IMR-90 (cell line): ENCODE measurements around the gene MAP3K15. TPM values are rescaled to one million over a fixed set of nuclear protein-coding genes. Genes with fewer than 3 reads are reported as not detected.

Experiments
- ATAC-seq: fragments of 200-7000 bp; cut with Tn5 transposase; 2 replicates; pipeline ENCODE4 v1.9.1; 2020; ENCODE audit warnings: low read depth, mild to moderate bottlenecking, moderate library complexity
- BruUV-seq: library from RNA; stranded (reverse); fragments of 400-500 nt; replicated peaks from 2 replicates; lab custom pipeline; 2021; lab: Mats Ljungman, UMichigan
- CTCF ChIA-PET: fragments of 300-600 bp; formaldehyde crosslinking; extraction: SDS; loops from one replicate; lab custom pipeline; 2021; ENCODE audit warnings: antibody characterized with exemption; lab: Yijun Ruan, JAX
- POLR2A ChIA-PET: fragments of 300-600 bp; sonication (Branson Sonifier 250); formaldehyde crosslinking; loops from one replicate; lab custom pipeline; 2022; ENCODE audit warnings: antibody characterized with exemption; ENCODE audit not compliant: unreplicated experiment; lab: Charles Lee
- DNase-seq: peaks from one replicate; pipeline ENCODE4 v3.0.0; 2013
- H2AFZ ChIP-seq: replicated peaks from 2 replicates; pipeline ENCODE3; 2013; ENCODE audit warnings: low read length, mild to moderate bottlenecking; ENCODE audit not compliant: poor library complexity
- H2AK5ac ChIP-seq: 2 replicates; pipeline ENCODE4 v1.6.1; 2013; ENCODE audit warnings: low read depth, low read length, inconsistent platforms
- H2AK9ac ChIP-seq: replicated peaks from 2 replicates; pipeline ENCODE3; 2013; ENCODE audit warnings: mild to moderate bottlenecking, low read depth, low read length, moderate library complexity; ENCODE audit not compliant: poor library complexity
- H2BK120ac ChIP-seq: 2 replicates; pipeline ENCODE4 v1.6.1; 2013; ENCODE audit warnings: low read depth, low read length, inconsistent platforms
- H2BK15ac ChIP-seq: 3 replicates; pipeline ENCODE4 v1.6.1; 2013; ENCODE audit warnings: low read depth, low read length, inconsistent platforms
- H2BK20ac ChIP-seq: 2 replicates; pipeline ENCODE4 v1.6.1; 2013; ENCODE audit warnings: low read depth, mild to moderate bottlenecking, inconsistent platforms, low read length, moderate library complexity
- H2BK5ac ChIP-seq: 2 replicates; pipeline ENCODE4 v1.6.1; 2013; ENCODE audit warnings: mild to moderate bottlenecking, low read depth, low read length, inconsistent platforms; ENCODE audit not compliant: poor library complexity, severe bottlenecking
- H3K14ac ChIP-seq: replicated peaks from 2 replicates; pipeline ENCODE4 v1.6.1; 2013; ENCODE audit warnings: low read depth, low read length, inconsistent platforms
- H3K18ac ChIP-seq: 2 replicates; pipeline ENCODE4 v1.6.1; 2013; ENCODE audit warnings: low read depth, low read length, control low read depth
- H3K23ac ChIP-seq: 2 replicates; pipeline ENCODE4 v1.6.1; 2013; ENCODE audit warnings: low read depth, low read length, inconsistent platforms
- H3K27ac ChIP-seq: 2 replicates; pipeline ENCODE4 v1.5.1; 2013; ENCODE audit warnings: mild to moderate bottlenecking, control low read depth, low read length; ENCODE audit not compliant: insufficient read depth
- H3K27me3 ChIP-seq: 2 replicates; pipeline ENCODE4 v1.6.1; 2013; ENCODE audit warnings: low read length; ENCODE audit not compliant: control insufficient read depth, insufficient read depth
- H3K36me3 ChIP-seq: 2 replicates; pipeline ENCODE4 v1.6.1; 2013; ENCODE audit warnings: low read length, mixed read lengths; ENCODE audit not compliant: control insufficient read depth, insufficient read depth
- H3K4ac ChIP-seq: 2 replicates; pipeline ENCODE4 v1.6.1; 2013; ENCODE audit warnings: low read depth, low read length, inconsistent platforms
- H3K4me1 ChIP-seq: 2 replicates; pipeline ENCODE4 v1.6.1; 2013; ENCODE audit warnings: low read length, mixed read lengths; ENCODE audit not compliant: control insufficient read depth, insufficient read depth
- H3K4me2 ChIP-seq: 2 replicates; pipeline ENCODE4 v1.6.1; 2013; ENCODE audit warnings: low read depth, mild to moderate bottlenecking, control low read depth, low read length, moderate library complexity
- H3K4me3 ChIP-seq: 2 replicates; pipeline ENCODE4 v1.5.1; 2013; ENCODE audit warnings: low read depth, mild to moderate bottlenecking, control low read depth, low read length, moderate library complexity; ENCODE audit not compliant: insufficient read depth
- H3K56ac ChIP-seq: 2 replicates; pipeline ENCODE4 v1.6.1; 2013; ENCODE audit warnings: low read length, inconsistent platforms; ENCODE audit not compliant: insufficient read depth; ENCODE audit errors: extremely low read depth
- H3K79me1 ChIP-seq, 2 experiments: 2 replicates each; pipeline ENCODE4 v1.6.1; 2013; ENCODE audit warnings: low read length in 2 of 2, inconsistent platforms in 1 of 2, low read depth in 1 of 2
- H3K9ac ChIP-seq: 2 replicates; pipeline ENCODE4 v1.6.1; 2013; ENCODE audit warnings: low read depth, low read length, control low read depth
- H3K9me1 ChIP-seq: 2 replicates; pipeline ENCODE4 v1.6.1; 2013; ENCODE audit warnings: low read length, inconsistent platforms; ENCODE audit not compliant: insufficient read depth
- H3K9me3 ChIP-seq: 2 replicates; pipeline ENCODE4 v1.6.1; 2013; ENCODE audit warnings: low read length; ENCODE audit not compliant: control insufficient read depth, insufficient read depth
- H4K20me1 ChIP-seq: 2 replicates; pipeline ENCODE4 v1.6.1; 2013; ENCODE audit warnings: low read length, inconsistent platforms; ENCODE audit not compliant: insufficient read depth
- H4K5ac ChIP-seq: 2 replicates; pipeline ENCODE4 v1.6.1; 2013; ENCODE audit warnings: mild to moderate bottlenecking, low read depth, low read length, control low read depth
- H4K8ac ChIP-seq, 2 experiments: 2 replicates each; pipeline ENCODE4 v1.6.1; 2013; ENCODE audit warnings: low read depth in 2 of 2, low read length in 2 of 2, control low read depth in 1 of 2, inconsistent platforms in 1 of 2
- H4K91ac ChIP-seq: 2 replicates; pipeline ENCODE4 v1.6.1; 2013; ENCODE audit warnings: low read depth, low read length, inconsistent platforms; ENCODE audit not compliant: insufficient read depth
- BHLHE40 ChIP-seq: fragments of 150-350 bp; IDR thresholded peaks from 2 replicates; pipeline ENCODE4 v1.6.1; 2016; ENCODE audit warnings: mild to moderate bottlenecking, low read depth, low read length
- CEBPB ChIP-seq: IDR thresholded peaks from 2 replicates; pipeline ENCODE4 v1.6.1; 2012; ENCODE audit warnings: low read depth, low read length, improper control_type of control experiment
- CHD1 ChIP-seq: IDR thresholded peaks from 2 replicates; pipeline ENCODE4 v1.6.1; 2012; ENCODE audit warnings: low read depth, low read length, improper control_type of control experiment
- FOS ChIP-seq: fragments of 150-350 bp; IDR thresholded peaks from 2 replicates; pipeline ENCODE4 v1.6.1; 2016; ENCODE audit warnings: low read depth, low read length
- MAFK ChIP-seq: IDR thresholded peaks from 2 replicates; pipeline ENCODE4 v1.6.1; 2012; ENCODE audit warnings: low read depth, low read length, improper control_type of control experiment
- MAZ ChIP-seq: IDR thresholded peaks from 2 replicates; pipeline ENCODE4 v1.6.1; 2012; ENCODE audit warnings: low read depth, mild to moderate bottlenecking, low read length, improper control_type of control experiment, moderate library complexity, borderline replicate concordance
- MXI1 ChIP-seq: IDR thresholded peaks from 2 replicates; pipeline ENCODE4 v1.6.1; 2012; ENCODE audit warnings: low read depth, mild to moderate bottlenecking, low read length, moderate library complexity, borderline replicate concordance
- NFE2L2 ChIP-seq: fragments of 150-350 bp; IDR thresholded peaks from 2 replicates; pipeline ENCODE4 v1.6.1; 2016; ENCODE audit warnings: low read depth, mild to moderate bottlenecking, low read length
- POLR2A ChIP-seq: IDR thresholded peaks from 2 replicates; pipeline ENCODE4 v1.6.1; 2012; ENCODE audit warnings: mild to moderate bottlenecking, low read depth, low read length
- RAD21 ChIP-seq: IDR thresholded peaks from 2 replicates; pipeline ENCODE4 v1.6.1; 2012; ENCODE audit warnings: low read length, improper control_type of control experiment
- RCOR1 ChIP-seq: IDR thresholded peaks from 2 replicates; pipeline ENCODE4 v1.6.1; 2012; ENCODE audit warnings: mild to moderate bottlenecking, low read length, improper control_type of control experiment; ENCODE audit not compliant: insufficient replicate concordance
- RFX5 ChIP-seq: IDR thresholded peaks from 2 replicates; pipeline ENCODE4 v1.8.0; 2012; ENCODE audit warnings: low read depth, mild to moderate bottlenecking, low read length, moderate library complexity
- SMC3 ChIP-seq: fragments of 150-350 bp; IDR thresholded peaks from 2 replicates; pipeline ENCODE4 v1.6.1; 2016; ENCODE audit warnings: low read depth, mild to moderate bottlenecking, antibody characterized with exemption, low read length, moderate library complexity
- WGBS, 2 experiments: methylation state at CpG; one replicate each; pipeline versions ENCODE4 v1.1.5 to v1.1.7; 2013; ENCODE audit warnings: missing lambda C conversion rate in 2 of 2; ENCODE audit not compliant: insufficient read length in 1 of 2; ENCODE audit errors: extremely low coverage in 2 of 2; 5-methylcytosine and 5-hydroxymethylcytosine counted together
- dilution Hi-C: fragments of 300-500 bp; cut with HindIII; formaldehyde crosslinking; loops from one replicate; pipeline ENCODE4 v1.14.3; 2018; ENCODE audit warnings: low sequenced_read_pairs; ENCODE audit not compliant: unreplicated experiment
- in situ Hi-C: fragments of 300-500 bp; cut with MboI; formaldehyde crosslinking; loops from 3 replicates; pipeline ENCODE4 v1.14.3; 2019; ENCODE audit warnings: low sequenced_read_pairs, inconsistent platforms, mixed read lengths
- intact Hi-C: fragments of 100-400 bp; cut with micrococcal nuclease; formaldehyde crosslinking; loops from 2 replicates; pipeline ENCODE4 v1.10.0; 2022
- polyA plus RNA-seq, 3 experiments: library from polyadenylated mRNA; depleted of rRNA; stranded (reverse); fragments of >200 nt; gene quantifications; 2 replicates each; pipeline ENCODE4 v1.2.3, GENCODE V29; 2012; ENCODE audit warnings: low replicate concordance in 1 of 3
- total RNA-seq: library from RNA; depleted of rRNA; stranded (reverse); fragments of >200 nt; gene quantifications from 2 replicates; pipeline ENCODE4 v1.2.3, GENCODE V29; 2012
- TF ChIP-seq, protein P1 (sequence below): fragments of 150-350 bp; IDR thresholded peaks from 2 replicates; pipeline ENCODE4 v1.6.1; 2017; ENCODE audit warnings: mild to moderate bottlenecking, antibody characterized with exemption, low read length, low read depth
- TF ChIP-seq, protein P2 (sequence below): fragments of 150-350 bp; IDR thresholded peaks from 2 replicates; pipeline ENCODE4 v1.6.1; 2016; ENCODE audit warnings: low read depth, mild to moderate bottlenecking, low read length, moderate library complexity, borderline replicate concordance
- TF ChIP-seq, protein P3 (sequence below): conservative IDR thresholded peaks from 2 replicates; pipeline ENCODE4 v1.5.1; 2012; ENCODE audit warnings: mild to moderate bottlenecking, low read depth, low read length, improper control_type of control experiment

MAP3K15 gene
- total and polyA plus RNA-seq, 2 of the 4 experiments (the other 2 are of a cell fraction), result under 0.01 to 0.10 TPM

DNA sequence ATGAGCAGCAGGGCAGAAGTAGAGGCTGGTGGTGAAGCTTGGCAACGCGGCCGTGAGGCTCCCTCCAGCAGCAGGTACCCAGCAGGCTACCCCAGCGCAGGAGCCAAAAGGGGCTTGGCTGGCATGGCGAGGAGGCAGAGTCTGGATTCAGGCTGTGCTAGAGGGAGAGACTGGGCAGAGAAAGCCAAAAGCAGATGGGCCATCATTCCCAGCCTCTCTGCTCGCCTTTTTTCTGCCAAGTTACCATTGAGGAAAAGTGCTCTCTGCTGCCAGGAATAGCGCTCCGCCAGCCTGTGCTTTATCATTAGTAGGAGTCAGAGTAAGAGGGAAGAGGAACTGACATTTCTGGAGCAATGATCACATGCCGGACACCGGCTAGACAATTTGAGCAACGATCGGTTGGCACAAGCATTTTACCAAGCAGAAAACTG is 28.7 kb upstream of the MAP3K15 start:
- no peak overlapping the region for H2BK120ac ChIP-seq
- no peak overlapping the region for H2BK20ac ChIP-seq
- H3K9me3 ChIP-seq, result no peaks in the 10 kb centered on the region
- intact Hi-C loops (loop anchor here (1.0 to 10.0 kb wide), 4 partner anchors 344 to 581 kb away; partner anchors contain the start of gene BCLAF3), in situ Hi-C loops (loop anchor here (10.0 to 25.0 kb wide), 2 partner anchors 351 to 1157 kb away; no protein-coding TSS in a partner anchor), dilution Hi-C loops (no loop called here)
- no peak overlapping the region for H4K5ac ChIP-seq
- H2AFZ ChIP-seq, result no peak overlapping the region
- ChIA-PET POLR2A (no interaction called here), CTCF (no interaction called here)
- H2BK15ac ChIP-seq, result no peak overlapping the region
- H3K36me3 ChIP-seq, result no peaks in the 10 kb centered on the region; the same call in 1 of the 2 replicates
- no peak overlapping the region for H3K4ac ChIP-seq
- no TSS peak for BruUV-seq
- no peak for DNase-seq
- H3K18ac ChIP-seq, result no peak overlapping the region
- TF ChIP-seq MAFK, result no peak
- no peak for TF ChIP-seq RCOR1
- TF ChIP-seq FOS, result no peak
- no peak for TF ChIP-seq MAZ
- TF ChIP-seq, protein P1, sequence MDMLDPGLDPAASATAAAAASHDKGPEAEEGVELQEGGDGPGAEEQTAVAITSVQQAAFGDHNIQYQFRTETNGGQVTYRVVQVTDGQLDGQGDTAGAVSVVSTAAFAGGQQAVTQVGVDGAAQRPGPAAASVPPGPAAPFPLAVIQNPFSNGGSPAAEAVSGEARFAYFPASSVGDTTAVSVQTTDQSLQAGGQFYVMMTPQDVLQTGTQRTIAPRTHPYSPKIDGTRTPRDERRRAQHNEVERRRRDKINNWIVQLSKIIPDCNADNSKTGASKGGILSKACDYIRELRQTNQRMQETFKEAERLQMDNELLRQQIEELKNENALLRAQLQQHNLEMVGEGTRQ, result no peak
- TF ChIP-seq POLR2A, result no peak
- no peak for TF ChIP-seq MXI1
- TF ChIP-seq, protein P2, sequence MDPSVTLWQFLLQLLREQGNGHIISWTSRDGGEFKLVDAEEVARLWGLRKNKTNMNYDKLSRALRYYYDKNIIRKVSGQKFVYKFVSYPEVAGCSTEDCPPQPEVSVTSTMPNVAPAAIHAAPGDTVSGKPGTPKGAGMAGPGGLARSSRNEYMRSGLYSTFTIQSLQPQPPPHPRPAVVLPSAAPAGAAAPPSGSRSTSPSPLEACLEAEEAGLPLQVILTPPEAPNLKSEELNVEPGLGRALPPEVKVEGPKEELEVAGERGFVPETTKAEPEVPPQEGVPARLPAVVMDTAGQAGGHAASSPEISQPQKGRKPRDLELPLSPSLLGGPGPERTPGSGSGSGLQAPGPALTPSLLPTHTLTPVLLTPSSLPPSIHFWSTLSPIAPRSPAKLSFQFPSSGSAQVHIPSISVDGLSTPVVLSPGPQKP, result no peak
- TF ChIP-seq BHLHE40, result no peak
- no peak for TF ChIP-seq RAD21
- no peak for TF ChIP-seq SMC3
- no peak for TF ChIP-seq CEBPB
- TF ChIP-seq CHD1, result no peak
- no peak for TF ChIP-seq RFX5
- no peak for TF ChIP-seq NFE2L2
- TF ChIP-seq, protein P3, sequence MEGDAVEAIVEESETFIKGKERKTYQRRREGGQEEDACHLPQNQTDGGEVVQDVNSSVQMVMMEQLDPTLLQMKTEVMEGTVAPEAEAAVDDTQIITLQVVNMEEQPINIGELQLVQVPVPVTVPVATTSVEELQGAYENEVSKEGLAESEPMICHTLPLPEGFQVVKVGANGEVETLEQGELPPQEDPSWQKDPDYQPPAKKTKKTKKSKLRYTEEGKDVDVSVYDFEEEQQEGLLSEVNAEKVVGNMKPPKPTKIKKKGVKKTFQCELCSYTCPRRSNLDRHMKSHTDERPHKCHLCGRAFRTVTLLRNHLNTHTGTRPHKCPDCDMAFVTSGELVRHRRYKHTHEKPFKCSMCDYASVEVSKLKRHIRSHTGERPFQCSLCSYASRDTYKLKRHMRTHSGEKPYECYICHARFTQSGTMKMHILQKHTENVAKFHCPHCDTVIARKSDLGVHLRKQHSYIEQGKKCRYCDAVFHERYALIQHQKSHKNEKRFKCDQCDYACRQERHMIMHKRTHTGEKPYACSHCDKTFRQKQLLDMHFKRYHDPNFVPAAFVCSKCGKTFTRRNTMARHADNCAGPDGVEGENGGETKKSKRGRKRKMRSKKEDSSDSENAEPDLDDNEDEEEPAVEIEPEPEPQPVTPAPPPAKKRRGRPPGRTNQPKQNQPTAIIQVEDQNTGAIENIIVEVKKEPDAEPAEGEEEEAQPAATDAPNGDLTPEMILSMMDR, result no peak
- H3K23ac ChIP-seq, result no peak overlapping the region
- no peak overlapping the region for H2AK9ac ChIP-seq
- no peaks in the 10 kb centered on the region; a peak in 1 of 4 replicates for H3K79me1 ChIP-seq
- no peak overlapping the region for H3K4me3 ChIP-seq
- H3K27me3 ChIP-seq, result no peaks in the 10 kb centered on the region; the same call in 1 of the 2 replicates
- no peak overlapping the region for H4K91ac ChIP-seq
- no peaks in the 10 kb centered on the region for H4K20me1 ChIP-seq
- no peak overlapping the region for H3K14ac ChIP-seq
- WGBS, 2 experiments, result 67% methylated on average over 7 of the region's 12 CpGs; no CpG with 5 or more reads in 1 of the 2 experiments
- H3K4me2 ChIP-seq, result no peak overlapping the region
- H2BK5ac ChIP-seq, result no peak overlapping the region
- H3K9me1 ChIP-seq, result peaks cover 7% of the 10 kb centered on the region; the same call in 1 of the 2 replicates
- ATAC-seq, result no peak
- no peak overlapping the region for H3K27ac ChIP-seq
- no peak overlapping the region for H2AK5ac ChIP-seq
- no peak overlapping the region for H3K56ac ChIP-seq
- H3K9ac ChIP-seq, result no peak overlapping the region
- H4K8ac ChIP-seq, result no peak overlapping the region
- no peaks in the 10 kb centered on the region for H3K4me1 ChIP-seq
